CD4-positive, alpha-beta T cell (primary cell): Measurements from ENCODE around the gene ZXDC. TPM values are rescaled to one million over a fixed set of nuclear protein-coding genes. Genes with fewer than 3 reads are reported as not detected.

ENCODE experiments used
- ATAC-seq: fragments of 200-7000 bp; cut with Tn5 transposase; one replicate; pipeline ENCODE4 v1.10.0; 2022; ENCODE audit warnings: mild to moderate bottlenecking; ENCODE audit not compliant: poor library complexity
- CTCF ChIA-PET: fragments of 350-600 bp; sonication (Branson Sonifier 250); formaldehyde crosslinking; loops from one replicate; lab custom pipeline; 2021; ENCODE audit warnings: antibody characterized with exemption, inconsistent platforms; lab: Charles Lee
- POLR2A ChIA-PET: fragments of 350-600 bp; sonication (Branson Sonifier 250); formaldehyde crosslinking; loops from one replicate; lab custom pipeline; 2021; ENCODE audit warnings: antibody characterized with exemption, inconsistent platforms; lab: Charles Lee
- DNase-seq, 14 experiments: peaks; one replicate each; pipeline ENCODE4 v3.0.0-alpha.2; 2013 to 2020; ENCODE audit warnings: mixed read lengths in 2 of 14
- H3K27ac ChIP-seq, 2 donors: one replicate each; pipeline versions ENCODE4 v1.5.1 to v1.7.0; 2013; ENCODE audit warnings: low read length in 2 of 2, low read depth in 1 of 2, mild to moderate bottlenecking in 1 of 2
- H3K27me3 ChIP-seq, 2 experiments: 1 replicate in 1 of 2; 2 replicates in 1 of 2; pipeline versions ENCODE4 v1.6.1 to v1.7.0; 2013; ENCODE audit warnings: low read length in 2 of 2, control low read depth in 1 of 2, mild to moderate bottlenecking in 1 of 2, moderate library complexity in 1 of 2; ENCODE audit not compliant: insufficient read depth in 2 of 2, control insufficient read depth in 1 of 2
- H3K36me3 ChIP-seq: one replicate; pipeline ENCODE4 v1.6.1; 2013; ENCODE audit warnings: low read length, control low read depth; ENCODE audit not compliant: insufficient read depth
- H3K4me1 ChIP-seq: one replicate; pipeline ENCODE4 v1.6.1; 2013; ENCODE audit warnings: low read length, control low read depth; ENCODE audit not compliant: insufficient read depth
- H3K4me3 ChIP-seq: one replicate; pipeline ENCODE4 v1.5.1; 2013; ENCODE audit warnings: mild to moderate bottlenecking, low read length, moderate library complexity
- H3K9me3 ChIP-seq, 2 experiments: 1 replicate in 1 of 2; 2 replicates in 1 of 2; pipeline versions ENCODE4 v1.6.1 to v1.7.0; 2013; ENCODE audit warnings: low read length in 2 of 2, mild to moderate bottlenecking in 2 of 2, control low read depth in 1 of 2, moderate library complexity in 1 of 2; ENCODE audit not compliant: control insufficient read depth in 1 of 2, insufficient read depth in 1 of 2
- H3K27ac Mint-ChIP-seq: one replicate; pipeline ENCODE4 v1.8.0; 2020; ENCODE audit warnings: mixed read lengths
- H3K27me3 Mint-ChIP-seq: one replicate; pipeline ENCODE4 v1.8.0; 2021; ENCODE audit warnings: mixed read lengths
- H3K36me3 Mint-ChIP-seq: one replicate; pipeline ENCODE4 v1.8.0; 2021; ENCODE audit warnings: low read depth, mixed read lengths
- H3K4me1 Mint-ChIP-seq: one replicate; pipeline ENCODE4 v1.8.0; 2021; ENCODE audit warnings: low read depth, mixed read lengths
- H3K4me3 Mint-ChIP-seq: one replicate; pipeline ENCODE4 v1.8.0; 2020; ENCODE audit warnings: mild to moderate bottlenecking, mixed read lengths
- H3K9me3 Mint-ChIP-seq: one replicate; pipeline ENCODE4 v1.8.0; 2020; ENCODE audit warnings: mixed read lengths
- intact Hi-C, 2 experiments: fragments of 100-400 bp; cut with DNase I in 1 of 2; cut with micrococcal nuclease in 1 of 2; formaldehyde crosslinking; loops; one replicate each; pipeline versions ENCODE4 v1.15.1 to v1.9.0; 2023 to 2025; cut with DNase I, micrococcal nuclease
- total RNA-seq, 174 experiments: library from RNA in 2 of 174; stranded (reverse) in 2 of 174; gene quantifications; one replicate each; pipeline ENCODE4 v1.2.3 and lab custom pipeline; 2021 to 2026
- TF ChIP-seq, protein P1 (sequence below): fragments of 200-600 bp; IDR thresholded peaks from one replicate; pipeline ENCODE4 v1.8.0; 2022; ENCODE audit warnings: antibody characterized with exemption, mild to moderate bottlenecking

ZXDC gene
- total RNA-seq, 2 experiments from 2014 or later, result 60.7 to 61.3 TPM

DNA sequence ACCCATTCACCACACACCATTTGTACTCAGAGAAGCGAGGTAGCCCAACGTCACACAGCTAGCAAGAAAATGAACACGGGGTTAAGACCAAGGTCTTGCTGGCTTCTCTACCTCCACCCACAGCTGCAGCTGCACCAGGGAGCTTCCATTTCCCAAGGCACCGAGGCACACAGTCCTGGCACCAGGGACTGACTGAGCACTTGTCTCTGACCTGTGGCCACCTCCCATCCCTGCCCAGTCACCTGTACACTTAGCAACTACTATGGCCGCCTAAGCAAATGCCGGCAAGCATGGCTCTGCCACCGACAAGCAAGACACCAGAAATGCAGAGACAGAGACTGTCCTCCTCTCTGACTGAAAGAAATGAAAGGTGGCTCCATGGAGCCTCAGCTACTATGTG lies 15.3 kb downstream of the ZXDC start:
- ChIA-PET CTCF (no interaction called here), POLR2A (no interaction called here)
- Mint-ChIP-seq H3K9me3 (no peaks in the 10 kb centered on the region), H3K27me3 (no peaks in the 10 kb centered on the region), H3K27ac (no peak overlapping the region), H3K4me1 (peaks cover 21% of the 10 kb centered on the region), H3K36me3 (peaks cover 90% of the 10 kb centered on the region), H3K4me3 (no peak overlapping the region)
- Histone ChIP-seq H3K27me3 (no peaks in the 10 kb centered on the region), H3K4me1 (peaks cover 7% of the 10 kb centered on the region), H3K27ac (no peak overlapping the region), H3K4me3 (no peak overlapping the region), H3K36me3 (peaks cover 93% of the 10 kb centered on the region), H3K9me3 (no peaks in the 10 kb centered on the region)
- TF ChIP-seq, protein P1, sequence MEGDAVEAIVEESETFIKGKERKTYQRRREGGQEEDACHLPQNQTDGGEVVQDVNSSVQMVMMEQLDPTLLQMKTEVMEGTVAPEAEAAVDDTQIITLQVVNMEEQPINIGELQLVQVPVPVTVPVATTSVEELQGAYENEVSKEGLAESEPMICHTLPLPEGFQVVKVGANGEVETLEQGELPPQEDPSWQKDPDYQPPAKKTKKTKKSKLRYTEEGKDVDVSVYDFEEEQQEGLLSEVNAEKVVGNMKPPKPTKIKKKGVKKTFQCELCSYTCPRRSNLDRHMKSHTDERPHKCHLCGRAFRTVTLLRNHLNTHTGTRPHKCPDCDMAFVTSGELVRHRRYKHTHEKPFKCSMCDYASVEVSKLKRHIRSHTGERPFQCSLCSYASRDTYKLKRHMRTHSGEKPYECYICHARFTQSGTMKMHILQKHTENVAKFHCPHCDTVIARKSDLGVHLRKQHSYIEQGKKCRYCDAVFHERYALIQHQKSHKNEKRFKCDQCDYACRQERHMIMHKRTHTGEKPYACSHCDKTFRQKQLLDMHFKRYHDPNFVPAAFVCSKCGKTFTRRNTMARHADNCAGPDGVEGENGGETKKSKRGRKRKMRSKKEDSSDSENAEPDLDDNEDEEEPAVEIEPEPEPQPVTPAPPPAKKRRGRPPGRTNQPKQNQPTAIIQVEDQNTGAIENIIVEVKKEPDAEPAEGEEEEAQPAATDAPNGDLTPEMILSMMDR, result no peak
- peak in 1 of 14 experiments; percentile 12 for DNase-seq
- intact Hi-C loops, result no loop called here
- ATAC-seq, result no peak

DNA sequence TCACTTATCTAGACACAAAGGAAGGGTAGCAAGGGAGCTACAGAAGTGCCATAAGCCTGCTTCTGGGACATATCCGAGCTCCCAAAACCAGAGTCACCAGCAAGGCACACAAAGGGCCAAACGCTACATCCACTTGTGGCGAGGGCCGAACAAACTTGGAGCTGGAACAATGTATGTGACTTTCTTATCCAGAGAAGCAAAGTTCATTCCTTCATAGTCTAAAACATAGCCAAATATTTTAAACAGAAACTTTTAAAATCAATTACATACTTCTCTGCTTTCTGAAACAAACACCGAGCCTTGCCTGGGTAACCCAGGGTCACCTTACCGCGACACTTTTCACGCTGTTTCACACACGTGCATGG lies 15.9 kb downstream of the ZXDC start:
- intact Hi-C loops, result no loop called here
- Mint-ChIP-seq H3K4me3 (no peak overlapping the region), H3K27ac (no peak overlapping the region), H3K4me1 (peaks cover 21% of the 10 kb centered on the region), H3K36me3 (peaks cover 90% of the 10 kb centered on the region), H3K27me3 (no peaks in the 10 kb centered on the region), H3K9me3 (no peaks in the 10 kb centered on the region)
- H3K27ac ChIP-seq, result no peak overlapping the region
- H3K27me3 ChIP-seq, result no peaks in the 10 kb centered on the region
- peak in 1 of 14 experiments; percentile 10 for DNase-seq
- peaks cover 91% of the 10 kb centered on the region for H3K36me3 ChIP-seq
- no peaks in the 10 kb centered on the region for H3K9me3 ChIP-seq
- CTCF ChIA-PET, result no interaction called here
- TF ChIP-seq, protein P1, result no peak
- H3K4me3 ChIP-seq, result no peak overlapping the region
- POLR2A ChIA-PET, result no interaction called here
- ATAC-seq, result no peak
- H3K4me1 ChIP-seq, result peaks cover 6% of the 10 kb centered on the region

DNA sequence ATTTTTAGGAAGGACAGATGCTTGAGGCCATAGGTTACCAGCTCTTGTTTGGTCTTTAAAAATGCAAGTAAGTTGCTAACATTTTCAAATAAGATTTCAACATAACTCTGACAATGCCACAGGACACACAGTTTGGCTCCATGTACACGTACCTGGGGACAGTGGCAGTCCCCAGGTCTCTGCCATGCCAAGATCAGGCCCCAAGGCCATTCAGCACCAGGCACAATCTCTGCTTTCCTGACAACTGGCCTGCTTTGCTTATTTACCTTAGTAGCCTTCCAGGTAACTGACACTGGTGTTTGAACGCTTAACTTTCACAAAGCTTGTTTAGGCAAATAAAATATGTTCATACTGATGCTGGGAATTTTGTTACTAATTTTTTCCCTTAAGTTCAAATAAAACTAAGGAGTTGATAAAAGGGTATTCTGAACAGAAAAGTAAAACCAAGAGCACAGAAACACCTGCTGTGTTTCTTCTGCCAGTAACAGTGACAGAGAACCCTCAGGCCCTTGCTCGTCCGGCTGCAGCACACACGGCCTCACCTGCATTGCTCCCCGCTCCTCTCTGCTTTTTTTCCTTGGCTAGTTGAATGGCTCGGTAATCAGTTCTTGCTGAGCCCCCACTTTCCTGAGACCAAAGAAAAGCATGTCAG lies 16.5 kb downstream of the ZXDC start:
- H3K27ac Mint-ChIP-seq, result no peak overlapping the region
- peaks cover 21% of the 10 kb centered on the region for H3K4me1 Mint-ChIP-seq
- CTCF ChIA-PET, result no interaction called here

More for the DNA sequence above, 16.5 kb downstream of the ZXDC start:
- Mint-ChIP-seq H3K9me3 (no peaks in the 10 kb centered on the region), H3K27me3 (no peaks in the 10 kb centered on the region), H3K4me3 (no peak overlapping the region), H3K36me3 (peaks cover 90% of the 10 kb centered on the region)
- TF ChIP-seq, protein P1, result no peak
- H3K27me3 ChIP-seq, result no peaks in the 10 kb centered on the region
- intact Hi-C loops, result no loop called here
- H3K9me3 ChIP-seq, result no peaks in the 10 kb centered on the region
- DNase-seq (no peak), ATAC-seq (no peak)
- H3K27ac ChIP-seq, result no peak overlapping the region
- no peak overlapping the region for H3K4me3 ChIP-seq
- peaks cover 2% of the 10 kb centered on the region for H3K4me1 ChIP-seq
- POLR2A ChIA-PET, result no interaction called here
- H3K36me3 ChIP-seq, result peaks cover 91% of the 10 kb centered on the region
